SIG-M5 (cell line): ENCODE results near the gene SETSIP.
"Not testable (repeated sequence)": the region's sequence is repeated elsewhere in the genome, so short reads cannot be mapped to it uniquely, and the experiment has no call there.

Source experiments
- DNase-seq: peaks from one replicate; lab custom pipeline; 2025; lab: John Stamatoyannopoulos, UW

The SETSIP gene

GRCh38 chr1:92045766-92046495, 29.3 kb downstream of the SETSIP start:
- no peak for DNase-seq

DNA sequence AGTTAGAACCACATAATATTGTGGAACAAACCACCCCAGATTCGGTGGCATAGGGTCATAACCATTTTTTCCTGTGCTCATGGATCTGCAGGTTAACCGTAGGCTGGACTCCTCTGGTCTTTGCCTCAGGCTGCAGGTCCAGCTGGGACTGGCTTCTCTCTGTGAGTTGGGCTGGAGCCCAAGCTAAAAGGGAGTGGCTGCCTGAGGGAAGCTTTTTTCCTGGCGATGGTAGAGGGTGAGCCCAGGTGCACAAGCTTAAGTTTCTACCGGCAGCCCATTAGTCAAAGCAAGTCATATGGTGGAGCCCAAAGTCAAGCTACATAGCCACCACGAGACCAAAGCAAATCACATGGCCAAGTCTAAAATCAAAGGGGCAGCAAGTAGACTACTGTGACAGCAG, 31.6 kb downstream of the SETSIP start:
- no peak for DNase-seq

DNA sequence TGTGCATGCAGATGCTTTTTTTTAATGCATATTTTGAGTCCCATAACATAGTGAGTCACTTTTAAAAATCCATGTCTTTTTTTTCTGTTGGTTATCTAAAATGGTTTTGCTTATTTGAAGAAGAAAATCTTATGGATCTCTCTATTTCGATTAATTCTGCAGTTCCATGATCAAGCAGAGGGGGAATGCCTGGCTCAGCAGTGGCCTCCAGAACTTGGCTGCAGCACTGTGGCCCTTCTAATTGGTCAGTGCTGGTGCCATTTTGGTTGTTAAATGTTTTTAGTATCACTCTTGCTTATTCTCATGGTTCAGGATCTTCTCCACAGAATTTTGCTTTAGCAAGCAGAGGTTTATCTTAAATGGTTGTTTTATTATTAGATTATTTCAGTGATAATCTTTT, 34.2 kb downstream of the SETSIP start:
- no peak for DNase-seq

- DNase-seq = no peak
Measured at GRCh38 chr1:92038695-92039346, 36.4 kb downstream of the SETSIP start.

DNA sequence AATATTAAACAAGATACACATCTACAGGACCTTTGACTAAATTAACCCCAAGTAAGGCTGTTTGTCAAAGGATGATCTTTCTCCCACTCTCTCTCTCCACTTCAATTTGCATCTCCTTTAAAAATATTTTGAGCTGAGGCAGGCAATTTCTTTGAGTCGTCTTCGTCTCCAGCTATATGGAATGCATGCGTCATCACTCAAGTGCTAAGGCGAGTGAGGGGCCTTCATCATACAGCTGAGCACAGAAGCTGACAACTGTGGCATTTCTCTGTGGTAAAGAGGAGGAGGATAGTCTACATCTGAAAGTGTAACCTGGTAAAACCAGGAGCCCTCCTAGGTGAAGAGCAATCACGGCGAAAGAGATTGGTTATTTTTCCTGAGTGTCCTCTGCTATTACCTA, 37.8 kb downstream of the SETSIP start:
- no peak for DNase-seq

DNA sequence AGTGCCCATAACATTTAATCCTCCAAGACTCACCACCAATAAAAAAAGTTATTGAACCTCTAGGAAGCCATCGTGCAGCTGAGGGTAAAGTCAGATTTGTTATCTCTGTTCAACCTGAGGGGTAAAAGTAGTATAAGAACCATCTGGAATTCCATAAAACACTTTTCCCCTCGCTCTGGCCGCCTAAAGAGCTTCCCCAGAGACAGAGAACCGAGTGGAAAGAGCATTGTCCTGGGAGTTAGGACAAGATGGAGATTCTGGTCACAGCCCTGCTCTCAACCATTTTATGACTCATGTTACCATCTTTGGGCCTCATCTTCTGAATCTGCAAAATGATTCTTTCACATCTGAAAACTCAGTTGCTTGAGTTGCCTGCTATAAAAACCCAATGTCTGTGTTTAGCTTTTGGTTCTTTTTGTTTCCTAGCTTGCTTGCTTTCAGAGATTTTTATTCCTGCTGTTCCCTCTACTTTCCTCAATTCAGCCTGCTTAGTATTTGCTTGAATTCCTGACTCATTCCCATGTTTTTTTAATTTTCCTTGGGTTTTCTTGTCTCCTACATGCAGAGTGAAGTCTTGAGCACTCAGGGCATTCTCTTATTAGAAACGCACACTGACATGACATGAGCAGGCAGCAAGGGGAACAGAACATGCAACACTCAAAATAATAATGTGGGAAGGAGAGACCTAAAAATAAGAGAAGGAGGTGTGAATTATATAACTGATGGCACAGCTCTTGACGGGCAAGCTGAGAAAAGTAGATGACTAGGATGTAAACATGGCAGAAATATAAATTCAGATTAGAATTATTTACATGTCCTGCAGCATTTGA, 43.7 kb downstream of the SETSIP start:
- DNase-seq = no peak

DNA sequence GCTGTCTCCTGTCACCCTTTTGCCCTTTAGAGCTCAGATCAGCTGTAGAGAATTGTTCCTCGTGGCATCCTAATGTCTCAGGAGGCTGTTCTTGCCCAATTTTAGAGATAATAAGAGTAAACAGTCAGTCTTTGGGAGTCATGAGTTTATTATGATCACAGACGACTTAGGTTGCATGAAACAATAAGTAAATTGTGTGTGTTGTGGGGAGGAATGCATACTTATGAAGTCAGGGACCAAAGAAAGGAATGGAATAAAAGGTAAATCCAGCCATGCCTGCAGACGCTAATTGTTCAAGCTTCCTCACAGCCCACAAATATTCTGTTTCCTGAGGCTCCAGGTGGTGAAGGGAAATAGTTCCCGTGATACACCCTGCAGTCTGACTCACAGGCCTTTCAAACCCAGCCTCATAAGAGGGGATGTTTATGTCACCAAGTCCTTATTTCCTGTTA, 44.5 kb downstream of the SETSIP start:
- no peak for DNase-seq

- no peak for DNase-seq
Measured at GRCh38 chr1:92029241-92029922, 45.8 kb downstream of the SETSIP start.

DNA sequence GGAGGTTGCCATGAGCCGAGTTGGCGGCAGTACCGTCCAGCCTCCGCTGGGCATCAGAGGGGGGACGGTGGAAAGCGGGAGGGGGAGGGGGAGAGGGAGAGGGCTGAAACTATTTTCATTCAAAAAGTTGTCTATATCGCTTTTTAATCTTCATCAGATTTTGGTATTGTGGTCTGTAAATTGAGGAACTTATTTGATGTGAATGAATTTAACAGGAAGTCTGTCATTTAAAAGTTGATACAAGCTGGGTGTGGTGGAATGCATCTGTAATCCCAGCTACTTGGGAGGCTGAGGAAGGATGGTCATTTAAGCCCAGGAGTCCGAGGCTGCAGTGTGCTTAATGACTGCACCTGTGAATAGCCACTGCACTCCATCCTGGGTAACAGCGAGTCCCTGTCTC, 48.4 kb downstream of the SETSIP start:
- no peak for DNase-seq

GRCh38 chr1:92026042-92026441, 49.2 kb downstream of the SETSIP start:
- not testable (repeated sequence) for DNase-seq
